HL-60 (cell line): ENCODE measurements around the gene MACF1.

Experiments
- DNase-seq, 2 experiments: peaks; one replicate each; pipeline ENCODE4 v3.0.0-alpha.2; 2010 to 2020; ENCODE audit warnings: low read depth in 1 of 2, low spot score in 1 of 2
- H3K27ac ChIP-seq: fragments of 250-450 bp; sonication (Bioruptor Pico); replicated peaks from 2 replicates; pipeline ENCODE4 v1.5.1; 2020; ENCODE audit warnings: mild to moderate bottlenecking, moderate library complexity
- H3K27me3 ChIP-seq: fragments of 250-450 bp; sonication (Bioruptor Pico); 2 replicates; pipeline ENCODE4 v1.5.1; 2021; ENCODE audit warnings: mild to moderate bottlenecking, moderate library complexity; ENCODE audit not compliant: insufficient read depth, poor library complexity, severe bottlenecking
- H3K4me3 ChIP-seq: replicated peaks from 2 replicates; pipeline ENCODE4 v1.5.1; 2011; ENCODE audit warnings: mild to moderate bottlenecking, control low read depth, low read length; ENCODE audit not compliant: insufficient read depth
- GABPA ChIP-seq: IDR thresholded peaks from 2 replicates; pipeline ENCODE4 v1.6.1; 2012; ENCODE audit warnings: low read depth
- POLR2AphosphoS5 ChIP-seq: IDR thresholded peaks from 2 replicates; pipeline ENCODE4 v1.6.1; 2012; ENCODE audit warnings: low read depth
- SPI1 ChIP-seq: IDR thresholded peaks from 2 replicates; pipeline ENCODE4 v1.6.1; 2012; ENCODE audit warnings: low read depth, mild to moderate bottlenecking, borderline replicate concordance
- TF ChIP-seq, protein P1 (sequence below): IDR thresholded peaks from 2 replicates; pipeline ENCODE4 v1.6.1; 2012; ENCODE audit warnings: low read depth; ENCODE audit not compliant: insufficient replicate concordance
- TF ChIP-seq, protein P2 (sequence below): IDR thresholded peaks from one replicate; pipeline ENCODE4 v1.5.1; 2011; ENCODE audit warnings: low read length, control low read depth, inconsistent platforms; ENCODE audit not compliant: insufficient read depth

The MACF1 gene

DNA sequence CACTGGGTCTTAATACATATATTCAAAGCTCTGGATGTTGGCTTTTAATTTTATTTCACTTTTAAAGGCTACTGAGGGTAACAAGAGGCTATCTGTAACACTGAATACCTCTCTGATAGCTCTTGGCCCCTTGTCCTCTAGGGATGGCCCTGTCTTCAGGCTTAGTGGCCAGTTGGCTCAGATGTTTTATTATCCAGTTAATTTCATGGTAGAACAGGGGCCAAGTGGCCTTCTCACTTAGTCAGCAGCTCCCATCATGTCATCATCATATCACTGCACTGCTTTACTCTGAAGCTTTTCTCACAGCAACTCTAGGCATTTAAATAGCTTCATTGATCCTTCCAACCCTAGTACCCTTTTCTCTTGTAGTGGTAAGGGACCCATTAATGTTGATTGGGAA, 40.2 kb upstream of the MACF1 start:
- no peak for DNase-seq
- no peak overlapping the region for H3K4me3 ChIP-seq
- no peak overlapping the region for H3K27ac ChIP-seq
- TF ChIP-seq, protein P1, sequence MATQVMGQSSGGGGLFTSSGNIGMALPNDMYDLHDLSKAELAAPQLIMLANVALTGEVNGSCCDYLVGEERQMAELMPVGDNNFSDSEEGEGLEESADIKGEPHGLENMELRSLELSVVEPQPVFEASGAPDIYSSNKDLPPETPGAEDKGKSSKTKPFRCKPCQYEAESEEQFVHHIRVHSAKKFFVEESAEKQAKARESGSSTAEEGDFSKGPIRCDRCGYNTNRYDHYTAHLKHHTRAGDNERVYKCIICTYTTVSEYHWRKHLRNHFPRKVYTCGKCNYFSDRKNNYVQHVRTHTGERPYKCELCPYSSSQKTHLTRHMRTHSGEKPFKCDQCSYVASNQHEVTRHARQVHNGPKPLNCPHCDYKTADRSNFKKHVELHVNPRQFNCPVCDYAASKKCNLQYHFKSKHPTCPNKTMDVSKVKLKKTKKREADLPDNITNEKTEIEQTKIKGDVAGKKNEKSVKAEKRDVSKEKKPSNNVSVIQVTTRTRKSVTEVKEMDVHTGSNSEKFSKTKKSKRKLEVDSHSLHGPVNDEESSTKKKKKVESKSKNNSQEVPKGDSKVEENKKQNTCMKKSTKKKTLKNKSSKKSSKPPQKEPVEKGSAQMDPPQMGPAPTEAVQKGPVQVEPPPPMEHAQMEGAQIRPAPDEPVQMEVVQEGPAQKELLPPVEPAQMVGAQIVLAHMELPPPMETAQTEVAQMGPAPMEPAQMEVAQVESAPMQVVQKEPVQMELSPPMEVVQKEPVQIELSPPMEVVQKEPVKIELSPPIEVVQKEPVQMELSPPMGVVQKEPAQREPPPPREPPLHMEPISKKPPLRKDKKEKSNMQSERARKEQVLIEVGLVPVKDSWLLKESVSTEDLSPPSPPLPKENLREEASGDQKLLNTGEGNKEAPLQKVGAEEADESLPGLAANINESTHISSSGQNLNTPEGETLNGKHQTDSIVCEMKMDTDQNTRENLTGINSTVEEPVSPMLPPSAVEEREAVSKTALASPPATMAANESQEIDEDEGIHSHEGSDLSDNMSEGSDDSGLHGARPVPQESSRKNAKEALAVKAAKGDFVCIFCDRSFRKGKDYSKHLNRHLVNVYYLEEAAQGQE, result no peak
- TF ChIP-seq, protein P2, sequence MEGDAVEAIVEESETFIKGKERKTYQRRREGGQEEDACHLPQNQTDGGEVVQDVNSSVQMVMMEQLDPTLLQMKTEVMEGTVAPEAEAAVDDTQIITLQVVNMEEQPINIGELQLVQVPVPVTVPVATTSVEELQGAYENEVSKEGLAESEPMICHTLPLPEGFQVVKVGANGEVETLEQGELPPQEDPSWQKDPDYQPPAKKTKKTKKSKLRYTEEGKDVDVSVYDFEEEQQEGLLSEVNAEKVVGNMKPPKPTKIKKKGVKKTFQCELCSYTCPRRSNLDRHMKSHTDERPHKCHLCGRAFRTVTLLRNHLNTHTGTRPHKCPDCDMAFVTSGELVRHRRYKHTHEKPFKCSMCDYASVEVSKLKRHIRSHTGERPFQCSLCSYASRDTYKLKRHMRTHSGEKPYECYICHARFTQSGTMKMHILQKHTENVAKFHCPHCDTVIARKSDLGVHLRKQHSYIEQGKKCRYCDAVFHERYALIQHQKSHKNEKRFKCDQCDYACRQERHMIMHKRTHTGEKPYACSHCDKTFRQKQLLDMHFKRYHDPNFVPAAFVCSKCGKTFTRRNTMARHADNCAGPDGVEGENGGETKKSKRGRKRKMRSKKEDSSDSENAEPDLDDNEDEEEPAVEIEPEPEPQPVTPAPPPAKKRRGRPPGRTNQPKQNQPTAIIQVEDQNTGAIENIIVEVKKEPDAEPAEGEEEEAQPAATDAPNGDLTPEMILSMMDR, result no peak
- no peak for TF ChIP-seq POLR2AphosphoS5
- TF ChIP-seq GABPA, result no peak
- TF ChIP-seq SPI1, result no peak
- peaks cover 9% of the 10 kb centered on the region for H3K27me3 ChIP-seq

DNA sequence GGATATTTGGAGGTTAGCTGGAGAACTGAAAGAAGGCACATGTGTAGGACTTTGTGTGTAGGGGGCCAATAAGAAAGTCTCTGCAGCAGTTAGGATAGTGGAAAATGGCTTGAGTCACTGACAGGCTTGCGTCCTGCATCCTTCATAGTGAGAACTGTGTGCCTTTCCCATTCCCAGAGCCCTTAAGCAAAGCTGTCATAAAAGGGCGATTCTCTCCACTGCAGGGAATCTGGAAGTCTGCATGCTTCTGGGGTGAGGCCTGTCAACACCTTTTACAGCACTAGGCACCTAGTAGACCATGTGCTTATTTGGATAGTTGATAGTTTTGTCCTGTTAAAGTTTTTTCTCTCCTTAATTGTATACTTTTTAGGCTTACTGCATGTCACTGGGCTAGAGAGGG, 39.4 kb upstream of the MACF1 start:
- Histone ChIP-seq H3K27me3 (peaks cover 8% of the 10 kb centered on the region), H3K27ac (no peak overlapping the region), H3K4me3 (no peak overlapping the region)
- DNase-seq, result no peak
- TF ChIP-seq, protein P1, result no peak
- TF ChIP-seq GABPA (no peak), POLR2AphosphoS5 (no peak), SPI1 (no peak)
- TF ChIP-seq, protein P2, result no peak

DNA sequence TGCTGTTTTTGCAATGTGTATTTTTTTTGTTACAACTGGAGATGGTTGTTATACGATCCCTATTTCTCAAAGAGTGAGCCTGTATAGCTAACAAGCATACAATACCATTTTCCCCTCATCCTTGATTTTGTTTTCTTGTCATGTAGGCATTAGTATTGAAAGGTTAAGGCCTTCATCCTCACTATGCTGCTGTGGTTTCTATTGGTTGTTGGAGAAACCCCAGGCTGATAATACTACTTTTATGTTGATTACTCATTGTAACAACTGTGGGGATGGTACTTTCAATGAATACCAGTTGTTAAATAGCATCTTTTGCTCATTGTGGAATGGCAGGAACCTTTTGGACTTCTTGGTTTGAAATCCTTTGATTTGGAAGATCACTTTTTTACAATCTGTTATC, 39.0 kb upstream of the MACF1 start:
- peaks cover 4% of the 10 kb centered on the region for H3K27me3 ChIP-seq
- H3K27ac ChIP-seq, result no peak overlapping the region
- TF ChIP-seq, protein P1, result no peak
- no peak for TF ChIP-seq GABPA
- TF ChIP-seq POLR2AphosphoS5, result no peak
- TF ChIP-seq, protein P2, result no peak
- TF ChIP-seq SPI1, result no peak
- no peak overlapping the region for H3K4me3 ChIP-seq
- DNase-seq, result no peak
